T-helper 2 cell treated with Interferon-gamma antibody and Interleukin-4, amounts not matched to agents 100 ng/mL and 5 ng/mL, for 36 hours (primary cell): ENCODE data around the gene SMC3. TPM values are rescaled to one million over a fixed set of nuclear protein-coding genes. Genes with fewer than 3 reads are reported as not detected.

ENCODE experiments used
- intact Hi-C: fragments of 100-400 bp; cut with micrococcal nuclease; formaldehyde crosslinking; loops from one replicate; pipeline ENCODE4 v1.15.1; 2023
- total RNA-seq: library from RNA; stranded (reverse); gene quantifications from 2 replicates; pipeline ENCODE4 v1.2.3, GENCODE V29; 2022

SMC3 gene
- total RNA-seq, 1 donor from 2014 or later = 80.5 TPM

DNA sequence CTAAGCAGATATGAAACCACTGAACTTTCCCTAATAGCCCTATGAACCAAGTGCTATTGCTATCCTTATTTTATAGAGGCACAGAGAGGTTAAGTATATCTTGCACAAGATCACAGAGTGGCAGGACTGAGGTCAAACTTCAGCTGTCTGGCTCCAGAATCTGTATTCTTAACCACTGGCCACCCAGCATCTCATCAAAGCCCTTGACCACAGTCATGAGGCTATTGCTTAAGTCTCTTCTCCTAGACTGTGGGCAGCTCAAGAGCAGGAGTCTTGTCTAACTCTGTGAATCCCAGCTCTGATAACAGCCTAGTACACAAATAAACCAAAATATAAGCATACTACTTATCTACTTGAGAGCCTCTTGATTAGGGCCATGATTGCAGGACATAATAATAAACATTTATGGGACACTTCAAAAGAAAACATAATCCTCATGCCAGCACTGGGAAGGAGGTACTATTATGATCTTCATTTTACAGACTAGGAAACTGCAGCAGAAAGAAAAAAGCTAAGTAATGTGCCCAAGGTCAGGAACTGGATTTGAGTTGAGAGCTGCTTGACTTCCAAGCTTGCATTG, 22.4 kb upstream of the SMC3 start:
- intact Hi-C loops = loop anchor here (10.0 kb wide), 1 partner anchor 410 kb away; no protein-coding TSS in a partner anchor

DNA sequence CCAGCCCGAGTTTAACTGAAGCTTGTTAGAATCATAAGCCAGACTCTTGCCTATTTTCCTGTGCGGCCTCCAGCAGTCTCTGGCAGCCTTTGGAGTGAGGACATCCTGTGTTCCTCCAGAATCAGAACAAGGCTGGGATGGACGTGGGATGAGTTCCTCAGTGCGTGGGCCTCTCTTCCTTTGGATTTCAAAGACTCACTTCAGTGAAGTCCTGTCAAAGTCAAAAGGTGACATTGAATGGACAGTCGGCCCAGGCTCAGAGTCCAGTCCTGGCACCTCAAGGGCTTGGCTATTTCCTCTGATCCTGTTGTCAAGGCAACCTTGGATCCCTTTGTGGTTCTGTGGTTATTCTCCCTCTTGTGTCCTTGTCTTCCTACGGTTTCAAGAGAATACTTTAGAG, 21.4 kb upstream of the SMC3 start:
- intact Hi-C loops = loop anchor here (10.0 kb wide), 1 partner anchor 411 kb away; no protein-coding TSS in a partner anchor

DNA sequence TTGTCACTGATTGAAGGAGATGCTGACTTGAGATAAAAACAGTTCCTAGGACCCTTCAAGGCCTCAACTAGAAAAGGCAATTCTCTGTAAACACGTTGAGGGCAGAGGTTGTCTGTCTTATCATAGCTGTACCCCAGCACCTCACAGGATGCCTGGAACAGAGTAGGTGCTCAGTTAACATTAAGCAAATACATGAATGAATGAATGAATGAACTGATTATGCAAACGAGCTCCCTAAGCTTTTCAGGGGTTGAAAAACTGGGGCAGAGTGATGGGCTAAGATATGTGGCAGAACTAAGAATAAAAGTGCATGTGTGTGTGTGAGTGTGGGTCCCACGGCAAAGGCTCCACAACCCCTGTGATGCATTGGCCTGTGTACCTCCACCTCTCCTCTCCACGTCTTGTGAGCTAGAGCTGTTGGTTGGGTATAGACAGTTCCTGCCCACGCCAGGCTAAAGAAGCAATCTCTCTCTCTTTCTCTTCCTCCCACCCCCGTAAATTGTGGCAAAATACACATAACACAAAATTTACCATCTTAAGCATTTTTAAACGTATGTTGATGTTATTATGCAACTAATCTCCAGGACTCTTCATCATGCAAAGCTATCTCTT, 20.9 kb upstream of the SMC3 start:
- intact Hi-C loops = loop anchor here (1.0 to 10.0 kb wide), 5 partner anchors 49 to 412 kb away; partner anchors contain the start of gene DUSP5

- intact Hi-C loops = loop anchor here (1.0 to 10.0 kb wide), 5 partner anchors 50 to 412 kb away; partner anchors contain the start of gene DUSP5
These were observed 20.2 kb upstream of the SMC3 start for GRCh38 chr10:110547139-110547761.

- intact Hi-C loops = loop anchor here (10.0 kb wide), 1 partner anchor 413 kb away; no protein-coding TSS in a partner anchor
These were observed 19.5 kb upstream of the SMC3 start for GRCh38 chr10:110548002-110548401.

- intact Hi-C loops = loop anchor here (10.0 kb wide), 1 partner anchor 414 kb away; no protein-coding TSS in a partner anchor
These were observed 18.3 kb upstream of the SMC3 start for GRCh38 chr10:110549211-110549610.

DNA sequence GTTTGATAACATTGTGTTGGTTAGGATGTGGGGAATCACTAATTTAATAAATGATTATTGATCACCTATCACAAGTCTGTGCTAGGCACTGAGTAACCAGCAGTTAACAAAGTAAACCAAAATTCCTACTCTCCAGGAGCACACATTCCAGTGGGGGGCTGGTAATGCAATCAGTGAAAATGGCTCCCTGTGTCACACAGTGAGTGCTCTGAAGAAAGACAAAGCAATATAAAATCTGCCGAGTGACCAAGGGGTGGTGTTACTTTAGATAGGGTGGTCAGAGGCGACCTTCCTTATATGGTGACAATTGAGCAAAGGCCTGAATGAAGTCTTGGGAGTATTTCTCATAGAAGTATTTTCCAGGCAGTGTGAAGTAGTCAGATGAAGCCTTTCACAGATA, 13.6 kb upstream of the SMC3 start:
- intact Hi-C loops = no loop called here

GRCh38 chr10:110556296-110556695, 11.2 kb upstream of the SMC3 start:
- intact Hi-C loops = loop anchor here (2.0 kb wide), 1 partner anchor 45 kb away; no protein-coding TSS in a partner anchor

DNA sequence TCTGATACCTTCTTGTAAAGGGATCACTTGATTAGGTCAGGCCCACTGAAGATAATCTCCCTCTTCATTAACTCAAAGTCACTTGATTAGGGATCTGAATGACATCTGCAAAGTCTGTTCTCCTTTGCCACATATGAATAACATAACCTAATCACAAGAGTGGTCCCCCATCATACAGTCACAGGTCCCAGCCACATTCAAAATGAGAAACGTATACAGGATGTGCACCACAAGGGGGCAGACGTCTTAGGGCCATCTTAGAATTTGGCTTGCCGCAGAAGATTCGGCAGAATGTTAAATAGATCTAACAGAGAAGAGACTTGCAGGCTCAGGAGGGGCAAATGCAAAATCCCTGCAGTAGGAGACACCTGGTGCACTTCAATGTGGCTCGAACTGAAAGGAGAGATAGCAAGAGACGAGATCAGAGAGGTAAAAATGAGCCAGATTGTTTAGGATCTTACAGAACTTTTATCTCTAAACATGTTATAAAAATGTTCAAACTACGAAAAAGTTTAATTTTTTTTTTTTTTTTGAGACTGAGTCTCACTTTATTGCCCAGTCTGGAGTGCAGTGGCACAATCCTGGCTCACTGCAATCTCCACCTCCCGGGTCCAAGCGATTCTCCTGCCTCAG, 10.4 kb upstream of the SMC3 start:
- intact Hi-C loops = loop anchor here (2.0 kb wide), 1 partner anchor 44 kb away; no protein-coding TSS in a partner anchor

DNA sequence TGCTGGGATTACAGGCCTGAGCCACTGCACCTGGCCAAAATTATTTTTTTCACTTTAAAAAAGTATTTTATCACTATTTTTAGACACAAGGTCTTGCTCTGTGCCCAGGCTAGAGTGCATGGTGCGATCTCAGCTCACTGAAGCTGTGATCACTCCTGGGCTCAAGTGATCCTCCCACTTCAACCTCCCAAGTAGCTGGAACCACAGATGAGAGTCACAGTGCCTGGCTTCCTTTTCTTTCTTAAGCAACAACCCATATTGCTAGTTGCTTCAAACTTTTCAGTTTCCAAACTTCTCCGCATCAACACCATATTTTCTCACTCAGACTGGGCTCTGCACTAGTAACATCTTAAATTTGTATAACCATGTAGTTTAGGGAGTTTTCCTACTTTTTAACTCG, 9.5 kb upstream of the SMC3 start:
- intact Hi-C loops = no loop called here

GRCh38 chr10:110560012-110560411, 7.5 kb upstream of the SMC3 start:
- intact Hi-C loops = no loop called here

- intact Hi-C loops = no loop called here
These were observed 6.2 kb upstream of the SMC3 start for GRCh38 chr10:110561292-110561691.

- intact Hi-C loops = no loop called here
These were observed 5.1 kb upstream of the SMC3 start for GRCh38 chr10:110562348-110562747.

- intact Hi-C loops = no loop called here
These were observed 4.4 kb upstream of the SMC3 start for GRCh38 chr10:110563132-110563531.

GRCh38 chr10:110566472-110567200, 859 bp upstream of the SMC3 start:
- intact Hi-C loops = loop anchor here (1.0 to 5.0 kb wide), 9 partner anchors 69 to 559 kb away; partner anchors contain the start of genes ADD3, BBIP1, DUSP5 and PDCD4

GRCh38 chr10:110568055-110568735, 700 bp downstream of the SMC3 start:
- intact Hi-C loops = loop anchor here (1.0 to 5.0 kb wide), 7 partner anchors 15 to 561 kb away; partner anchors contain the start of genes ADD3 and PDCD4

- intact Hi-C loops = loop anchor here (2.0 to 5.0 kb wide), 6 partner anchors 14 to 562 kb away; partner anchors contain the start of genes ADD3 and PDCD4
These were observed 1.6 kb downstream of the SMC3 start for GRCh38 chr10:110569122-110569521.

- intact Hi-C loops = loop anchor here (2.0 to 5.0 kb wide), 6 partner anchors 13 to 562 kb away; partner anchors contain the start of genes ADD3 and PDCD4
These were observed 2.2 kb downstream of the SMC3 start for GRCh38 chr10:110569736-110570135.

DNA sequence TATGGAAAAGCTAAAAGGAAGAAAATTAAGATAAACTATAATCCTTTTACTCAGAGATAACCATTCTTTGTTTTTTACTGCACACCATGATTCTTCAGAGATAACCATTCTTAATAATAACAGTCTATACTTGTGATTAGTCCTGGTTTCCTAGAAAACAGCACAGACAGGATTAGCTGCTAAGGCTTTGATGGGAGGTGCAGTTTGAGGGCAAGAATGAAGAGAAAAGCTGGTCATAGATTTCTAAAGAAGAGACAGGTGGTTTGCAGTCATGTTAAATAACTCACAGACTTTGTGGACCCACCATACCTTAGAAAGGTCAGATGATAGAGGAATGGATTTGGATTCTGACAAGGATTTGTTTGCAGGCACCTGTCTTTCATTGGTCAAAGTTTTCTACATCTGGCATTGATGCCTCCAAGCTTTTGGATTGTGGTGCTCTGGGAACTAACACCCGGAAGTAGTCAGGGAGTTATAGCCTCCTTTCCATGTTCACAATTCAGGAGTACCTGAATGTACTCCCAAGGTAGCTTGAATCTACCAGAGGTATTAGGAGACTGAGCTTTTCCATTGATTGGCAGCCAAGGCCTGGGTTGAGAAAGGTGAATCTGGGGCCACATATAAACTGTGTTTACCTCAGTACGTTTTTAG, 3.7 kb downstream of the SMC3 start:
- intact Hi-C loops = no loop called here

- intact Hi-C loops = no loop called here
These were observed 5.4 kb downstream of the SMC3 start for GRCh38 chr10:110572862-110573261.
